ENCODE results near the gene NXPH4. TPM values are rescaled to one million over a fixed set of nuclear protein-coding genes. Genes with fewer than 3 reads are reported as not detected.
A peak's percentile ranks its signal among the peaks of the same experiment; 100 is the strongest.

The NXPH4 gene
- total and polyA plus RNA-seq, 4 donors, result 0.15 to 0.94 (median 0.48) TPM

- Histone ChIP-seq H3K36me3 (ENCODE audit: control insufficient read depth in 4 of 4, insufficient read depth in 4 of 4, low read length in 4 of 4) (peaks cover 0 to 68% (median 52%) of the 10 kb centered on the region in 4 donors), H3K4me1 (ENCODE audit: control insufficient read depth in 5 of 5, insufficient read depth in 5 of 5, low read length in 5 of 5) (no peaks in the 10 kb centered on the region), H3K4me3 (no peak overlapping the region), H3K9me3 (ENCODE audit: control insufficient read depth in 4 of 4, insufficient read depth in 3 of 4, low read length in 3 of 4) (no peaks in the 10 kb centered on the region), H3K27ac (ENCODE audit: low read depth in 1 of 2, low read length in 1 of 2) (peak overlapping the region in 1 of 2 donors; percentile 18), H3K9ac (ENCODE audit: insufficient read depth in 1 of 2, low read length in 2 of 2) (no peak overlapping the region), H3K27me3 (ENCODE audit: control insufficient read depth in 3 of 3, insufficient read depth in 3 of 3, low read length in 2 of 3) (no peaks in the 10 kb centered on the region)
- 89 to 93% methylated on average over 27 to 29 of the region's 29 CpGs for WGBS, 2 donors
- ATAC-seq (ENCODE audit: insufficient read depth, low FRiP score) (no peak), DNase-seq (no peak)
- no peak for TF ChIP-seq CTCF (IDR thresholded peaks at IDR 0.05; ENCODE audit: control extremely low read depth, extremely low read depth)
These were observed 8.6 kb upstream of the NXPH4 start for GRCh38 chr12:57207731-57208630.

GRCh38 chr12:57208631-57209282, 7.8 kb upstream of the NXPH4 start:
- Histone ChIP-seq H3K27me3 (ENCODE audit: control insufficient read depth in 3 of 3, insufficient read depth in 3 of 3, low read length in 2 of 3) (no peaks in the 10 kb centered on the region), H3K27ac (ENCODE audit: low read depth in 1 of 2, low read length in 1 of 2) (peak overlapping the region in 1 of 2 donors; percentile 18), H3K4me1 (ENCODE audit: control insufficient read depth in 5 of 5, insufficient read depth in 5 of 5, low read length in 5 of 5) (peaks cover 0 to 3% (median 0%) of the 10 kb centered on the region in 5 donors), H3K9me3 (ENCODE audit: control insufficient read depth in 4 of 4, insufficient read depth in 3 of 4, low read length in 3 of 4) (no peaks in the 10 kb centered on the region), H3K36me3 (ENCODE audit: control insufficient read depth in 4 of 4, insufficient read depth in 4 of 4, low read length in 4 of 4) (peaks cover 0 to 66% (median 46%) of the 10 kb centered on the region in 4 donors), H3K9ac (ENCODE audit: insufficient read depth in 1 of 2, low read length in 2 of 2) (no peak overlapping the region), H3K4me3 (no peak overlapping the region)
- 74 to 78% methylated on average over 21 to 22 of the region's 22 CpGs for WGBS, 2 donors
- ATAC-seq (ENCODE audit: insufficient read depth, low FRiP score) (no peak), DNase-seq (no peak)
- no peak for TF ChIP-seq CTCF (IDR thresholded peaks at IDR 0.05; ENCODE audit: control extremely low read depth, extremely low read depth)

DNA sequence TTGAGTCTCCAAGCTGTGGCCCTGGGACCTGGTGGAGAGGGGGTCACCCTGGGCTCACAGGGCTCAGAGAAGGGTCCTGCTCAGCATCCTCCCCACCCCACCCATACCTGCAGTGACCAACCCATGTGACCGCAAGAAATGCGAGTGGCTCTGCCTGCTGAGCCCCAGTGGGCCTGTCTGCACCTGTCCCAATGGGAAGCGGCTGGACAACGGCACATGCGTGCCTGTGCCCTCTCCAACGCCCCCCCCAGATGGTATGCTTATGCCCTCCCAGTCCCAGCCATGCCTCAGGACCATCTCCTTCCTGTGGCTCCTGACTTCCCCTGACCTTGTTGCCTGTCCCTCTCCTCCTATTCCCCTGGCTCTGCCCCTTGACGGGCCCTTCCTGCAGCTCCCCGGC, 6.7 kb upstream of the NXPH4 start:
- H3K9me3 ChIP-seq (ENCODE audit: control insufficient read depth in 4 of 4, insufficient read depth in 3 of 4, low read length in 3 of 4), result no peaks in the 10 kb centered on the region
- no peak for DNase-seq
- H3K4me1 ChIP-seq (ENCODE audit: control insufficient read depth in 5 of 5, insufficient read depth in 5 of 5, low read length in 5 of 5), result peaks cover 0 to 4% (median 0%) of the 10 kb centered on the region in 5 donors
- TF ChIP-seq CTCF (IDR thresholded peaks at IDR 0.05; ENCODE audit: control extremely low read depth, extremely low read depth), result no peak
- H3K36me3 ChIP-seq (ENCODE audit: control insufficient read depth in 4 of 4, insufficient read depth in 4 of 4, low read length in 4 of 4), result peaks cover 0 to 60% (median 38%) of the 10 kb centered on the region in 4 donors
- WGBS, 2 donors, result 80 to 85% methylated on average over 8 of the region's 8 CpGs
- H3K4me3 ChIP-seq, result no peak overlapping the region
- no peak overlapping the region for H3K27ac ChIP-seq (ENCODE audit: low read depth in 1 of 2, low read length in 1 of 2)
- no peak for ATAC-seq (ENCODE audit: insufficient read depth, low FRiP score)
- no peak overlapping the region for H3K9ac ChIP-seq (ENCODE audit: insufficient read depth in 1 of 2, low read length in 2 of 2)
- peaks cover 0 to 7% (median 3%) of the 10 kb centered on the region in 3 donors for H3K27me3 ChIP-seq (ENCODE audit: control insufficient read depth in 3 of 3, insufficient read depth in 3 of 3, low read length in 2 of 3)
